ENCODE results near the gene PRKCB. TPM values are rescaled to one million over a fixed set of nuclear protein-coding genes. Genes with fewer than 3 reads are reported as not detected.

PRKCB gene
- total RNA-seq, 1 donor from 2014 or later, result 24.1 TPM

- intact Hi-C loops (cut with DNase I), result no loop called here
- Histone ChIP-seq H3K27ac (no peak overlapping the region), H3K36me3 (no peaks in the 10 kb centered on the region), H3K4me1 (no peaks in the 10 kb centered on the region), H3K9me3 (no peaks in the 10 kb centered on the region), H3K4me3 (no peak overlapping the region), H3K27me3 (ENCODE audit: low read depth) (no peaks in the 10 kb centered on the region)
- no peak for ATAC-seq
- no peak for TF ChIP-seq CTCF (IDR thresholded peaks at IDR 0.05)
- no peak for DNase-seq
Measured at GRCh38 chr16:24141466-24141865, 305.7 kb downstream of the PRKCB start.

- Histone ChIP-seq H3K9me3 (no peaks in the 10 kb centered on the region), H3K4me1 (no peaks in the 10 kb centered on the region), H3K4me3 (no peak overlapping the region), H3K27ac (no peak overlapping the region), H3K36me3 (no peaks in the 10 kb centered on the region), H3K27me3 (ENCODE audit: low read depth) (no peaks in the 10 kb centered on the region)
- ATAC-seq, result no peak
- no peak for TF ChIP-seq CTCF (IDR thresholded peaks at IDR 0.05)
- intact Hi-C loops (cut with DNase I), result no loop called here
- no peak for DNase-seq
Measured at GRCh38 chr16:24141917-24142316, 306.1 kb downstream of the PRKCB start.

GRCh38 chr16:24145927-24146326 lies 310.1 kb downstream of the PRKCB start:
- no peak overlapping the region for H3K27ac ChIP-seq
- TF ChIP-seq CTCF (IDR thresholded peaks at IDR 0.05), result no peak
- DNase-seq, result no peak
- H3K36me3 ChIP-seq, result no peaks in the 10 kb centered on the region
- ATAC-seq, result no peak
- no peaks in the 10 kb centered on the region for H3K4me1 ChIP-seq
- H3K27me3 ChIP-seq (ENCODE audit: low read depth), result no peaks in the 10 kb centered on the region
- H3K9me3 ChIP-seq, result no peaks in the 10 kb centered on the region
- no peak overlapping the region for H3K4me3 ChIP-seq
- intact Hi-C loops (cut with DNase I), result no loop called here

DNA sequence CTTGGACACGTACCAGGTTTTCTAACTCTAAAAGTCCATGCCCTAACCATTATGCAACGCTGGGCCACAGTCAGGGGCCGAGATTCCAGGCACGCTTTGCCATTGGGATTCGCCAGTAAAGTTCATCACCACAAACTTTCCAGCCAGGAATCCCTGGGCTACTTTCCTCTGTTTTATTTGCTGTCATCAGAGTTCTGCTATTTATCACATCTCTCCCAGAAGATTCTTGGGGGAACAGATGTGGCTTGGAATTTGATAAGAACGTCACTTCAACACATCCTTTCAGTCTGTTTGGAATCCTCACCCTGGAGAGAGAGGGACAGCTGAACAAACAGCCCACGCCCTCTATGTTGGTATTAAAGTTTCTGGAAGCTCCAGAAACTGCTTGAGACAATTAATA lies 310.7 kb downstream of the PRKCB start:
- intact Hi-C loops (cut with DNase I), result no loop called here
- Histone ChIP-seq H3K36me3 (no peaks in the 10 kb centered on the region), H3K27ac (no peak overlapping the region), H3K4me3 (no peak overlapping the region), H3K4me1 (peaks cover under 1% of the 10 kb centered on the region), H3K27me3 (ENCODE audit: low read depth) (no peaks in the 10 kb centered on the region), H3K9me3 (no peaks in the 10 kb centered on the region)
- TF ChIP-seq CTCF (IDR thresholded peaks at IDR 0.05), result no peak
- ATAC-seq, result no peak
- no peak for DNase-seq

GRCh38 chr16:24149102-24149501 lies 313.3 kb downstream of the PRKCB start:
- no peaks in the 10 kb centered on the region for H3K27me3 ChIP-seq (ENCODE audit: low read depth)
- no peaks in the 10 kb centered on the region for H3K36me3 ChIP-seq
- H3K27ac ChIP-seq, result no peak overlapping the region
- no peaks in the 10 kb centered on the region for H3K9me3 ChIP-seq
- no peak for DNase-seq
- H3K4me1 ChIP-seq, result peaks cover 3% of the 10 kb centered on the region
- intact Hi-C loops (cut with DNase I), result no loop called here
- no peak overlapping the region for H3K4me3 ChIP-seq
- ATAC-seq, result no peak
- TF ChIP-seq CTCF (IDR thresholded peaks at IDR 0.05), result no peak

DNA sequence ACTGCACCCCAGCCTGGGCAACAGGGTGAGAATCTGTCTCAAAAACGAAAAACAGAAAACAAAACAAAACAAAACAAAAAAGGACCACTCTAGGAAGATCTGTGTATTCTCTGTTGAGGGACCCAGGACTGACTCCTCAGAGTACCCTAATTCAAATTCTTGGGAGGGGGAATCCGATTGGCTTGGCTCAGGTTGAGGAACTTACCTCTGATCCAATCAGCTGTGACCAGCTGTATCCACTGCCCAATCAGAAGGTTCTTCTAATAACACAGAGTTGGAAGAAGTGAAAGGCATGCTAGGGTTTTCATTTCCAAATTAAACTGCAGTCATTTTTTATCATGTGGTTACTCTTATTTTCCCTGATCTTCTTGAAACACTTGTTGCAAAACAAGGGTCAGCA lies 314.5 kb downstream of the PRKCB start:
- H3K9me3 ChIP-seq, result no peaks in the 10 kb centered on the region
- no peak overlapping the region for H3K27ac ChIP-seq
- no peak for DNase-seq
- no peak for ATAC-seq
- intact Hi-C loops (cut with DNase I), result no loop called here
- H3K27me3 ChIP-seq (ENCODE audit: low read depth), result no peaks in the 10 kb centered on the region
- peaks cover 3% of the 10 kb centered on the region for H3K4me1 ChIP-seq
- TF ChIP-seq CTCF (IDR thresholded peaks at IDR 0.05), result no peak
- no peaks in the 10 kb centered on the region for H3K36me3 ChIP-seq
- H3K4me3 ChIP-seq, result no peak overlapping the region
